Activated naive CD8-positive, alpha-beta T cell treated with anti-CD3 and anti-CD28 coated beads, Interleukin-2, amount 10 ng/mL, durations not matched to agents 7 days and 5 days (primary cell): ENCODE measurements around the gene XRCC2. TPM values are rescaled to one million over a fixed set of nuclear protein-coding genes. Genes with fewer than 3 reads are reported as not detected.

Experiments used
- ATAC-seq: fragments of 150-1000 bp; cut with Tn5 transposase; one replicate; pipeline ENCODE4 v1.10.0; 2021; ENCODE audit warnings: low read depth, moderate library complexity
- POLR2A ChIA-PET: fragments of 350-600 bp; sonication (Branson Sonifier 250); formaldehyde crosslinking; loops from one replicate; lab custom pipeline; 2021; ENCODE audit warnings: antibody characterized with exemption; lab: Charles Lee
- DNase-seq: peaks from one replicate; pipeline ENCODE4 v3.0.0; 2021
- H3K27ac Mint-ChIP-seq: one replicate; pipeline ENCODE4 v1.8.0; 2022; ENCODE audit warnings: mild to moderate bottlenecking, mixed read lengths
- H3K27me3 Mint-ChIP-seq: one replicate; pipeline ENCODE4 v1.8.0; 2022; ENCODE audit warnings: mild to moderate bottlenecking, moderate library complexity, mixed read lengths
- H3K36me3 Mint-ChIP-seq: one replicate; pipeline ENCODE4 v1.8.0; 2021; ENCODE audit warnings: mild to moderate bottlenecking, mixed read lengths
- H3K4me1 Mint-ChIP-seq: one replicate; pipeline ENCODE4 v1.8.0; 2021; ENCODE audit warnings: mixed read lengths
- H3K4me3 Mint-ChIP-seq: one replicate; pipeline ENCODE4 v1.8.0; 2022; ENCODE audit warnings: mild to moderate bottlenecking, moderate library complexity, mixed read lengths
- H3K9me3 Mint-ChIP-seq: one replicate; pipeline ENCODE4 v1.8.0; 2021; ENCODE audit warnings: mixed read lengths
- total RNA-seq, 2 experiments: library from RNA; stranded (reverse); gene quantifications; one replicate each; pipeline ENCODE4 v1.2.3, GENCODE V29; 2021

Gene XRCC2
- total RNA-seq, 2 experiments from 2014 or later = 9.6 to 10.9 TPM

DNA sequence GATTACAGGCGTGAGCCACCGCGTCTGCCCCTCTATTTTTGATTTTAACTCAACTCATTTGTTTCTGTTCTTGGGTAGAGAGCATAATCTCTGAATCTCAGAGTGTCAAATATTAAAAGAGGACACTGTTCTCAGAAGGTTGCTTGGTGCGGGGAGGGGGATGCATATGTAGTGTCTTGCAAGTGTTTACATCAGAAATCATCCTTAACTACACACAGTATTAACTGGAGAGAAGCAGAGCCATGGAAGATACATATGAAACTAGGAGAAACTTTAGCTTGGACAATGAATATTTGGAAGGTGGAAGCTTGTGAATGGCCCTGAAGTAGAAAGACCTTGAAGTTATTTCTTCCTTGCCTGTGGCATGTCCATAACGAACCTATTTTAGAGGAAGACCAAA, 57.5 kb downstream of the XRCC2 start:
- Mint-ChIP-seq H3K27me3 (peaks cover 2% of the 10 kb centered on the region), H3K9me3 (no peaks in the 10 kb centered on the region), H3K4me3 (no peak overlapping the region), H3K4me1 (no peaks in the 10 kb centered on the region), H3K36me3 (no peaks in the 10 kb centered on the region), H3K27ac (no peak overlapping the region)
- no peak for ATAC-seq
- no peak for DNase-seq
- POLR2A ChIA-PET = no interaction called here

GRCh38 chr7:152617056-152617455, 58.9 kb downstream of the XRCC2 start:
- ATAC-seq = no peak

GRCh38 chr7:152615031-152615741, 60.8 kb downstream of the XRCC2 start:
- Mint-ChIP-seq H3K27ac (no peak overlapping the region), H3K27me3 (peaks cover 2% of the 10 kb centered on the region), H3K36me3 (no peaks in the 10 kb centered on the region), H3K9me3 (peaks cover 3% of the 10 kb centered on the region), H3K4me3 (no peak overlapping the region), H3K4me1 (no peaks in the 10 kb centered on the region)
- POLR2A ChIA-PET = no interaction called here
- ATAC-seq (no peak), DNase-seq (no peak)

More at GRCh38 chr7:152617056-152617455, 58.9 kb downstream of the XRCC2 start:
- Mint-ChIP-seq H3K36me3 (no peaks in the 10 kb centered on the region), H3K27ac (no peak overlapping the region), H3K27me3 (peaks cover 2% of the 10 kb centered on the region), H3K4me3 (no peak overlapping the region), H3K9me3 (peaks cover 3% of the 10 kb centered on the region), H3K4me1 (no peaks in the 10 kb centered on the region)
- no peak for DNase-seq
- POLR2A ChIA-PET = no interaction called here

- no peaks in the 10 kb centered on the region for H3K36me3 Mint-ChIP-seq
- H3K4me3 Mint-ChIP-seq = no peak overlapping the region
- ATAC-seq = no peak
- no peak overlapping the region for H3K27ac Mint-ChIP-seq
- DNase-seq = no peak
- POLR2A ChIA-PET = no interaction called here
- H3K27me3 Mint-ChIP-seq = no peaks in the 10 kb centered on the region
- H3K4me1 Mint-ChIP-seq = no peaks in the 10 kb centered on the region
- H3K9me3 Mint-ChIP-seq = peaks cover 3% of the 10 kb centered on the region
Observed at GRCh38 chr7:152608656-152609055, 67.3 kb downstream of the XRCC2 start.

DNA sequence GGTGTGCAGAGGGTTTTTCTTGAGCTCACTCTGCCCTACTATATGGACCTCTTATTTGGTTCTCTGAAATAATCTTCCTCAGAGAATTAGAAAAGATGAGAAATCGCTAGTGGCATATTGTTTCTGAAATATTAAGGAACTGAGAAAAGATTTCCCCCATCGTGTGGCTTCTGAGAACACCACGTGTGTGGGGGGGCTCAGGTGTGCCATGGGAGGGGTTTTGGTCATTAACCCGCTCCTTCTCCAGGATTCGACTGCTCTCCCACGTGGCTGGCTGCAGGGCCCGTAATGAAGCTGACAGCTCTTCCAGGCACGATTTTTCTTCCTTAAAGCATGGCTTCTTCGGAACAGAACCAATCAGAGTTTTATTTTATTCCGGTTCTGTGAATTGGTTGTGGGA, 67.7 kb downstream of the XRCC2 start:
- no peaks in the 10 kb centered on the region for H3K4me1 Mint-ChIP-seq

DNA sequence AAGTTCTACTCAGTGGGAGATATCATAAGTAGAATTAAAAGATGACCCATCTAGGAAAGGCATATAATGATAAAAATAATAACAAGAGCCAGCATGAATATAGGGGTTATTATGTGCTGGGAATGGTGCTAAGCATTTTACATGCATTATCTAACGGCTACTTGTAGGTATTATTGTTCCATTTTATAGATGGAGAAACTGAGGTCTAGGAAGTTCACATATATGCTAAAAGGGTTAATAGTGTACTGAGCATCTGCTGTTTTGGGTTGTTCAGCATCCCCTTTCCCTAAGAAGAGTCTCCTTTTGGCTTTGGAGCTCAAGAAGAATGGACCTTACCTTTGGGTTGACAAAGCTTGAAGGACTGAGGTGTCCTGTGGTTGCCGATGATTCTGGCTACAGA, 68.9 kb downstream of the XRCC2 start:
- H3K36me3 Mint-ChIP-seq = no peaks in the 10 kb centered on the region
- H3K4me3 Mint-ChIP-seq = no peak overlapping the region
- no peaks in the 10 kb centered on the region for H3K27me3 Mint-ChIP-seq
- no peaks in the 10 kb centered on the region for H3K4me1 Mint-ChIP-seq
- DNase-seq (no peak), ATAC-seq (no peak)
- H3K27ac Mint-ChIP-seq = no peak overlapping the region
- POLR2A ChIA-PET = no interaction called here
- no peaks in the 10 kb centered on the region for H3K9me3 Mint-ChIP-seq

More for the DNA sequence above, 67.7 kb downstream of the XRCC2 start:
- peaks cover 3% of the 10 kb centered on the region for H3K9me3 Mint-ChIP-seq
- H3K36me3 Mint-ChIP-seq = no peaks in the 10 kb centered on the region
- ATAC-seq = no peak
- no peak for DNase-seq
- H3K4me3 Mint-ChIP-seq = no peak overlapping the region
- no peak overlapping the region for H3K27ac Mint-ChIP-seq
- no peaks in the 10 kb centered on the region for H3K27me3 Mint-ChIP-seq
- POLR2A ChIA-PET = no interaction called here

- no peak overlapping the region for H3K27ac Mint-ChIP-seq
- H3K36me3 Mint-ChIP-seq = no peaks in the 10 kb centered on the region
- H3K4me3 Mint-ChIP-seq = no peak overlapping the region
- POLR2A ChIA-PET = no interaction called here
- DNase-seq (no peak), ATAC-seq (no peak)
- no peaks in the 10 kb centered on the region for H3K4me1 Mint-ChIP-seq
- no peaks in the 10 kb centered on the region for H3K27me3 Mint-ChIP-seq
- H3K9me3 Mint-ChIP-seq = no peaks in the 10 kb centered on the region
Observed at GRCh38 chr7:152602962-152603361, 73.0 kb downstream of the XRCC2 start.

GRCh38 chr7:152601305-152601798, 74.6 kb downstream of the XRCC2 start:
- no peak for DNase-seq
- ATAC-seq = no peak
- H3K27ac Mint-ChIP-seq = no peak overlapping the region
- H3K4me1 Mint-ChIP-seq = no peaks in the 10 kb centered on the region
- no peaks in the 10 kb centered on the region for H3K36me3 Mint-ChIP-seq
- H3K27me3 Mint-ChIP-seq = no peaks in the 10 kb centered on the region
- POLR2A ChIA-PET = no interaction called here
- no peaks in the 10 kb centered on the region for H3K9me3 Mint-ChIP-seq
- no peak overlapping the region for H3K4me3 Mint-ChIP-seq

DNA sequence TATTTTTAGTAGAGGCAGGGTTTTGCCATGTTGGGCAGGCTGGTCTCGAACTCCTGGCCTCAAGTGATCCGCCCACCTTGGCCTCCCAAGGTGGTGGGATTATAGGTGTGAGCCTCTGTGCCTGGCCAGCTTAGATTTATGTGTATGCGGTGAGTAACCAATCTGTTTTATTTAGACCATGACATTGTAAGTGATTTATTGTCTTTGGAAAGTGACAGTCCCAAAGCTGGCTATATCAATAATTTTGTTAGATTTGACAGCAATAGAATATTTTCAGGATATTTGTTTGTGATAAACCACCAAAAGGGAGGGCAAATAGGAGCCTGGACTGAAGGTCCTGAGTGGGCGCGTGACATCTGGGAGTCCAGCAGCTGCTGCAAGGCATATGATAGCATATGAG, 75.7 kb downstream of the XRCC2 start:
- Mint-ChIP-seq H3K27me3 (no peaks in the 10 kb centered on the region), H3K4me1 (no peaks in the 10 kb centered on the region), H3K27ac (no peak overlapping the region), H3K4me3 (no peak overlapping the region), H3K9me3 (no peaks in the 10 kb centered on the region), H3K36me3 (no peaks in the 10 kb centered on the region)
- ATAC-seq = no peak
- DNase-seq = no peak
- POLR2A ChIA-PET = no interaction called here

GRCh38 chr7:152597507-152597906, 78.4 kb downstream of the XRCC2 start:
- no peak for DNase-seq
- POLR2A ChIA-PET = no interaction called here
- Mint-ChIP-seq H3K4me3 (no peak overlapping the region), H3K27me3 (no peaks in the 10 kb centered on the region), H3K27ac (no peak overlapping the region), H3K4me1 (no peaks in the 10 kb centered on the region), H3K9me3 (no peaks in the 10 kb centered on the region), H3K36me3 (no peaks in the 10 kb centered on the region)
- ATAC-seq = no peak

DNA sequence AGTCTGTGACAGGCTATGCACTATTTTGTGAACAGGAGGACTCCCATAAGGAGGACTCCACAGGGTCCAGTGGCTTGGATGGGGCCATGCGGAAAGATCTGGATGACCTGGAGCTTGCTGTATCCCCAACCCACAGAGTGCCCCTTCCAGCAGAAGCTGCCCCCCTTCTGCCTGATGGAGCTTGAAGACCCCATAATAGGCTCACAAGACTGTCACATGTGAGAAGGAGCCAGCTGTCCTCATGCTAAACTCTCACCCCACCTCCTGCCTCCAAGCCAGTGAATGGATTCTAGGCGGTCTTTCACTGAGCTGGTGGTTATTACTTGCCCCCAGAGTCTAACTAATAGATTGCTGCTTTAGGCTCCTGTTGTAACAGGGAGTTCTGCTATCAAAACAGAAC, 79.1 kb downstream of the XRCC2 start:
- ATAC-seq = no peak
- DNase-seq = no peak
- no peak overlapping the region for H3K4me3 Mint-ChIP-seq
- H3K27me3 Mint-ChIP-seq = no peaks in the 10 kb centered on the region
- no peaks in the 10 kb centered on the region for H3K4me1 Mint-ChIP-seq
- no peaks in the 10 kb centered on the region for H3K9me3 Mint-ChIP-seq
- H3K27ac Mint-ChIP-seq = no peak overlapping the region
- no peaks in the 10 kb centered on the region for H3K36me3 Mint-ChIP-seq
- POLR2A ChIA-PET = no interaction called here

Other genes starting within 250 kb of the XRCC2 start
- 100 to 1,000 TPM in 1 of 2 experiments, 10 to 100 TPM in 1; 95.5 to 102 TPM for gene KMT2C, start 240.1 kb downstream of the XRCC2 start, total RNA-seq
- gene ACTR3B, start 83.6 kb upstream of the XRCC2 start, total RNA-seq = 1 to 10 TPM; 7.5 to 7.7 TPM